DMS153 treated with DMSO at 0.1 percent for 48 hours (cell line): ENCODE measurements around the gene RAMACL.
"Not testable (repeated sequence)": the region's sequence is repeated elsewhere in the genome, so short reads cannot be mapped to it uniquely, and the experiment has no call there.

Experiments
- DNase-seq: peaks from one replicate; lab custom pipeline; 2025; ENCODE audit not compliant: unreplicated experiment; lab: John Stamatoyannopoulos, UW

Gene RAMACL

GRCh38 chr6:166597711-166598440, 11.4 kb upstream of the RAMACL start:
- DNase-seq = no peak

GRCh38 chr6:166596776-166597507, 10.5 kb upstream of the RAMACL start:
- no peak for DNase-seq

GRCh38 chr6:166595949-166596348, 9.5 kb upstream of the RAMACL start:
- no peak for DNase-seq

- no peak for DNase-seq
Observed at GRCh38 chr6:166595061-166595780, 8.7 kb upstream of the RAMACL start.

GRCh38 chr6:166592821-166593220, 6.3 kb upstream of the RAMACL start:
- no peak for DNase-seq

- DNase-seq = no peak
Observed at GRCh38 chr6:166591961-166592520, 5.6 kb upstream of the RAMACL start.

- DNase-seq = no peak
Observed at GRCh38 chr6:166591026-166591425, 4.5 kb upstream of the RAMACL start.

- no peak for DNase-seq
Observed at GRCh38 chr6:166589786-166590574, 3.5 kb upstream of the RAMACL start.

- no peak for DNase-seq
Observed at GRCh38 chr6:166589337-166589731, 2.9 kb upstream of the RAMACL start.

- no peak for DNase-seq
Observed at GRCh38 chr6:166588691-166589336, 2.3 kb upstream of the RAMACL start.

GRCh38 chr6:166587631-166588413, 1.3 kb upstream of the RAMACL start:
- no peak for DNase-seq

- DNase-seq = no peak
Observed at GRCh38 chr6:166584853-166585429, 1.5 kb downstream of the RAMACL start.

GRCh38 chr6:166584155-166584554, 2.3 kb downstream of the RAMACL start:
- DNase-seq = no peak

GRCh38 chr6:166583230-166583965, 3.1 kb downstream of the RAMACL start:
- DNase-seq = no peak

GRCh38 chr6:166582258-166582657, 4.2 kb downstream of the RAMACL start:
- no peak for DNase-seq

- not testable (repeated sequence) for DNase-seq
Observed at GRCh38 chr6:166581801-166582200, 4.7 kb downstream of the RAMACL start.

- no peak for DNase-seq
Observed at GRCh38 chr6:166581091-166581511, 5.4 kb downstream of the RAMACL start.
